HAP-1 (cell line): ENCODE data around the gene QSOX2.

Source experiments
- DNase-seq, 2 experiments: peaks; one replicate each; pipeline ENCODE4 v3.0.0-alpha.2; 2016 to 2020; ENCODE audit warnings: low spot score in 2 of 2
- H3K27me3 ChIP-seq: fragments of 250-450 bp; sonication (Bioruptor Pico); 2 replicates; pipeline ENCODE4 v1.5.1; 2020; ENCODE audit warnings: low read depth, mild to moderate bottlenecking, moderate library complexity
- H3K36me3 ChIP-seq: fragments of 250-450 bp; sonication (Bioruptor Pico); replicated peaks from 2 replicates; pipeline ENCODE4 v1.5.1; 2020; ENCODE audit warnings: mild to moderate bottlenecking
- H3K4me1 ChIP-seq: fragments of 250-450 bp; sonication (Bioruptor Pico); 2 replicates; pipeline ENCODE4 v1.5.1; 2020; ENCODE audit warnings: mild to moderate bottlenecking
- H3K4me3 ChIP-seq: fragments of 250-450 bp; sonication (Bioruptor Pico); 2 replicates; pipeline ENCODE4 v1.5.1; 2020; ENCODE audit warnings: mild to moderate bottlenecking, moderate library complexity
- H3K9me3 ChIP-seq: fragments of 250-450 bp; sonication (Bioruptor Pico); 2 replicates; pipeline ENCODE4 v1.5.1; 2020; ENCODE audit warnings: mild to moderate bottlenecking, moderate library complexity
- in situ Hi-C: fragments of 300-500 bp; cut with MboI; formaldehyde crosslinking; loops from 3 replicates; pipeline ENCODE4 v1.14.3; 2020; ENCODE audit warnings: low sequenced_read_pairs, inconsistent platforms, mixed read lengths

Gene QSOX2

DNA sequence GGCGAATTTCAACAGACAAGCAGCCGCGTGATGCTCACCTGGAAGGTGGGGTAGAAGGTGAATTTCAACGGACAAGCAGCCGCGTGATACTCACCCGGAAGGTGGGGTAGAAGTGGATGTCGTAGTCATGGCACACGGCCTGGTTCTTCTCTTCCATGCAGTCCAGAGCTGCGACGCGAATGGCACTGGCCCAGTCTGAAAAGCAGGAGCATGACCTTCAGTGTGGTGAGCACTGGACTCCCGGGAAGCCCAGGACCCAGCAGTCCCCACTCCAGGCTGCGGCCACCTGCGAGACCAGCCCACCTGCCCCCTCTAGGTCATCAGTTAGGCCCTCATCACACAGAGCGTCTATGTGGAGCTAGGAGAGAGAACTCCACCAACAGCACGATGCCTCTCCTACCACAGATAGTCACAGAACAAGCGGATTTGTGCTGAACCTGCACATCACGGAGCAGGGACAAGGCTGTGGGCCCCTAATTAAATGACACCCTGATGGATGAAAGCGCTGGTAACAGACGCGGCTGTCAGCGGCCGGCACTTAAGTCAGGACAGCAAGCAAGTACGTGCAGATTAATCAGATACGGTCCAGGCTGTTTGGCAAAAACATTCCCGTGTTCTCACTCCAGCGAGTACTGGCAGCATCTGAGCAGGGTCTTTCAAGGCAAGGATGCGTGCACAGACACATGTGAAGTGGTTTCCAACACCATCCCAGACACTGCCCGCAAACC lies 18.8 kb downstream of the QSOX2 start:
- Histone ChIP-seq H3K4me3 (no peak overlapping the region), H3K4me1 (no peaks in the 10 kb centered on the region), H3K9me3 (no peaks in the 10 kb centered on the region), H3K27me3 (no peaks in the 10 kb centered on the region), H3K36me3 (peaks cover 28% of the 10 kb centered on the region)
- in situ Hi-C loops: no loop called here
- no peak for DNase-seq

DNA sequence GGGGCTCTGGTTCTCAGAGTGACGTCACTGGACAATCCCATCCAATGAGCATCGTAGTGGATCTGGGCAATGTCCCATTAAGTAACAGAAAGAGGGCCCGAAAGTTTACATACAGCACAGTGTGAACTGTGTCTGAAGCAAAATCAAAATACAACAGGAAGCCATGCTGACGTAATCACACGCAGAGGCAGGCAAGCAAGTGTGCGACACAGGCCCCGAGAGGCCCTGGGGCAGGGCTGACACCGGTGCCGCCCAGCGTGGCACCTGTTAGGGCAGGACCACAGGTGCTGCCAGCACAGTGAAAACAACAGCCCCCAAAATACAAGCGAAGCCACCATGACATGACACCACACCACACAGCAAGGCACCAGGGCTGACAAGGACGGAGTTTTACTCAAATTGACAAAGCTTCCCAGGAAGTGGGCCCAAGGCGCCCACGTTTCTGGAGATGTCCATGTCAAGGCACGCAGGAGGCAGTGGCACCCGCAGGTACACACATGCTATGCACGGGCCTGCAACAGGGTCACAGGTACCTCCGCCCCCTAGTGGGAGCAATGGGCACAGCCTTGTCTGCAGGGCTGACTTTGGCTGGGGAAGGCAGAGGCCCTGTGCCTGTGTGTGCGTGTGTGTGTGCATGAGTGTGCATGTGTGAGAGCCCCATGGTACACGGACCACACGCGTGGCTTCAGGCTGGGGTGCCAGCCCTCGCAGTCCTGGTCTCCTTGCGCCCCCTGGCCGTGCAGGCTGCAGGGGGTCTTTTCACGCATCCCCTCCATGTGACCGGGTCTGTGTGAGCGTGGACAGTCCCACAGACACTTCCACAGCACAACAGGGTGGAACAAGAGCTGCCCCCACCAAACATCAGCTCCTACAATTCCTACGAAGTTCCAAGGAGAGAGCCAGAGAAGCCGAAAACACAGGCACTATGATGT lies 19.6 kb downstream of the QSOX2 start:
- in situ Hi-C loops: no loop called here
- Histone ChIP-seq H3K4me3 (no peak overlapping the region), H3K9me3 (no peaks in the 10 kb centered on the region), H3K36me3 (peaks cover 33% of the 10 kb centered on the region), H3K4me1 (no peaks in the 10 kb centered on the region), H3K27me3 (no peaks in the 10 kb centered on the region)
- peak; percentile 36 to 83 for DNase-seq

DNA sequence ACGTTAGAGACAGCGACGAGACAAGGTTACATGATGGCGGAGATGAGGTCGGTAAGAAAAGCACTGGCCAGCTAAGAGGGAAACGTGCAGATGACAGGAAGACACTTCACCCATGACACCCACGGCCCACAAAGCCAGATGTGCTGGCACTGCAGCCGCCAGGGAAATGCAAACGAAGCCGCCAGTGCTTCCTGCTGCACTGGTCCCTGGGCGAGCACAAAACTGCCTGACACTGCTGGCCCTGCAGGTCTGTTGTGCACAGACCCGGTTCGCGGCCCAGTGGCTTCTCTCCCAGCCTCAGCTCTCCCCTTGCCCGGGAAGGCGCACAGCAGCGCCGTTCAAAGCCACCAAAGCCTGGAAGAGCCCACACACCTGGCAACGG lies 20.3 kb downstream of the QSOX2 start:
- no peak overlapping the region for H3K4me3 ChIP-seq
- in situ Hi-C loops: no loop called here
- H3K4me1 ChIP-seq: no peaks in the 10 kb centered on the region
- no peak for DNase-seq
- H3K27me3 ChIP-seq: no peaks in the 10 kb centered on the region
- no peaks in the 10 kb centered on the region for H3K9me3 ChIP-seq
- peaks cover 33% of the 10 kb centered on the region for H3K36me3 ChIP-seq

DNA sequence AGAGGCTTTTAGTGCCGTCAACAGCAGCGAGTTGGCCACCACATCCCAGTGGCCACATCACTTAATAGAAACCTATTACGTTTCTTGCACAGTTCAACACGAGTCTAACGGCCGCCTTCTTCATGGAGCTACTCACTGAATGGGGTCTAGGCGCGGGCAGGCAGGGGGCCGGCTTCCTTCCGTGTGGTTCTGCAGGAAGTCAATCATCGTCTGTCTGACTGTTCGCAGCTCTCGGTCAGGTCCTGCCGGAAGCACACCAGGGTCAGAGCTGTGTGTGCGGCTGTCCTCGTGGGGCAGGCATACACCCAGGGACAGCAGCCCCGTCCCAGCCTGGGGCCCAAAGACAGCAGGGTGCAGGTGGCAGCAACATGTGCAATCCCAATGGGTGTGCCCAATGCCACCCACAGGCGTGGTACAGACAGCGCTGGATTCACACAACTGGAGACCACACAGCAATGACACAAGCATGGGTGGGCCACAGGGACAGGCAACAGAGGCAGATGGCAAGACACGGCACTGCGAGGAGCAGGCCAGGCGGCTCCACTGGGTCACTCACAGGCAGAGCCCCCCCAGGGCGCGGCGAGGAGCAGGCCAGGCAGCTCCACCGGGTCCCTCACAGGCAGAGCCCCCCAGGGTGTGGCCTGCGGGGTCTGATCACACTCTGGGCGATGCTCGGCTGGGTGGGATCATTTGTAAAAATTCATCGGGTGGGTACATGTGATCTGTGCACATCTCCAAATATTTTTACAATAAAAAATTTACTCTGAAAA lies 21.6 kb downstream of the QSOX2 start:
- no peaks in the 10 kb centered on the region for H3K9me3 ChIP-seq
- peaks cover 41% of the 10 kb centered on the region for H3K36me3 ChIP-seq
- no peaks in the 10 kb centered on the region for H3K27me3 ChIP-seq
- no peak for DNase-seq
- in situ Hi-C loops: no loop called here
- no peaks in the 10 kb centered on the region for H3K4me1 ChIP-seq
- no peak overlapping the region for H3K4me3 ChIP-seq

DNA sequence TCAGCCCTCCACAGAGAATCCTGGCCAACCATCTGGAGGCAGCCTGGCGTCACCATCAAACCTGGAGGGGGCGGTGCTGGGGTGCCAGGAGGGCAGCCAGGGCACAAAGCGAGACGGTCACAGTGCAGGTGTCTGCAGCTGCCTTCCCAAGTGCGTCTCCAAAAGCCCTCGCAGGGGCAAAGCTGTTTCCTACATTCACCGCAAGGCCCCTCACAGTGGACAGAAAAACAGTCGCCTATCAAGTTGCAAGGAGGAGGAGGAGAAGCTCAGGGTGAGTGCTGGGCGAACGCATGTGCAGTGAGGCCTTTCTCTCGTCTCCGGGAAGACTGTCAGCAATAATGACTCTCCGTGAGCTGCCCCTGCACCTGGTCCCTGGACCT lies 22.7 kb downstream of the QSOX2 start:
- DNase-seq: no peak
- in situ Hi-C loops: no loop called here
- peaks cover 42% of the 10 kb centered on the region for H3K36me3 ChIP-seq
- no peaks in the 10 kb centered on the region for H3K9me3 ChIP-seq
- no peak overlapping the region for H3K4me3 ChIP-seq
- no peaks in the 10 kb centered on the region for H3K4me1 ChIP-seq
- no peaks in the 10 kb centered on the region for H3K27me3 ChIP-seq

DNA sequence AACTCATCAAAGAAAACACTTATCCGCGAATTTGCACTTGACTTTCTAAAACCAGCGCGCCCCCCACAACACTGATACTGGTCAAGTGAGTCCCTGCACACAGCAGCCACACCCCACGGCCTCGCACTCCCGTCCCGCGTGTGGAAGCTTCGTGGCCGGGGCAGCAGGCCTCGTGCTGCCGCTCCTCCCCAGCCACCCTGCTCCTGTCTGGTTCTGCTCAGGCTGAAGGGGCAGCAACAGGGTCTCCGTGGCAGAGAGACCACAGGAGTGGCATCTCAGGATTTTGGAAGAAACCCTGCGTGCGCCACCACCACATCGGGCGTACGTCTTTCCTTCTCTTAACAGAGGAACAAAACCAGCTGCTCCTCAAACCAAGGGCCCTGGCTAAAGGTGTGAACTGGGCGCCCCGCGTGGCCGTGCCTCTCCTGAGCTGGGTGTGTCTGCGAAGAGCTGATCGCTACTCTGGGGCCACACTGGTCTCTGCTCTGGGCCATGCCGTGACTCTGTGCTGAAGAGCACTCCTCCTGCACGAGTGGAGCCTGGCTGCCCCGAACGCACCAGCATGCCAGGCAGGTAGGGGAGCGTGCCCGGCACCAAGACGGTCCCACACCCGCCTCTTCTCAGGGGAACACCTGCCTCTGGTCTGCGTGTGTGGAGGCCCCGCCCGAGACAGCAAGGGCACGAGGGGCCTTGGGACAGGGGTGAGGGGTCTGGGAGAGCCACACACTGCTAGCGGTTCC lies 23.3 kb downstream of the QSOX2 start:
- H3K27me3 ChIP-seq: no peaks in the 10 kb centered on the region
- H3K9me3 ChIP-seq: no peaks in the 10 kb centered on the region
- no peaks in the 10 kb centered on the region for H3K4me1 ChIP-seq
- H3K36me3 ChIP-seq: peaks cover 42% of the 10 kb centered on the region
- no peak overlapping the region for H3K4me3 ChIP-seq
- DNase-seq: no peak
- in situ Hi-C loops: no loop called here

DNA sequence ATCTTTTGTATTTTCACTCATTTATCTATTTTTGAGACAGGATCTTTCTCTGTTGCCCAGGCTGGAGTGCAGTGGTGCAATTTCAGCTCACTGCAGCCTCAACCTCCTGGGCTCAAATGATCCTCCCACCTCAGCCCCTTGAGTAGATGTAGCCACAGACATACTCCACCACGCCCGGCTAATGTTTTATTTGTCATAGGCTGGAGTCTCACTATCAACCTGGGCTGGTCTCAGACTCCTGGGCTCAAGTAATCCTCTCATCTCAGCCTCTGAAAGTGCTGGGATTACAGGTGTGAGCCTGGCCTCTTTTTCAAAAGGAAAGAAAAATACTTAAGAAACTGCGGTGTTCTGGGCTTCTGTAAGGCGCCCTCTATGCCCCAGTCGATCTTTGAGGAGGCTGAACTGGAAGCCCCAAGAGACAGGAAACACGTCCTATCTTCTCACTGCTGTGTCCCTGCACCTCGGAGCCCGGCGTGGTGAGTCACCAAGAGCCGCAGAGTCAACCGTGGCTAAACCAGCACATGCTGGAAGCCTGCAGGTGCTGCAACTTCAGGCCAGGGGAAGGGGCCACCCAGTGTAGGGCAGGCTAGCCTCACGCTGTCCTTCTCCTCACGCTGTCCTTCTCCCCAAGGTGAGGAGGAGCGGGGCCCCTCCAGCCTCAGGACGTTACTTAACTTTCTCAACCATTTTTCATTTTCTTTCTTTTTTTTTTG lies 25.4 kb downstream of the QSOX2 start:
- Histone ChIP-seq H3K27me3 (no peaks in the 10 kb centered on the region), H3K9me3 (no peaks in the 10 kb centered on the region), H3K4me3 (no peak overlapping the region), H3K36me3 (peaks cover 45% of the 10 kb centered on the region), H3K4me1 (no peaks in the 10 kb centered on the region)
- in situ Hi-C loops: no loop called here
- no peak for DNase-seq

DNA sequence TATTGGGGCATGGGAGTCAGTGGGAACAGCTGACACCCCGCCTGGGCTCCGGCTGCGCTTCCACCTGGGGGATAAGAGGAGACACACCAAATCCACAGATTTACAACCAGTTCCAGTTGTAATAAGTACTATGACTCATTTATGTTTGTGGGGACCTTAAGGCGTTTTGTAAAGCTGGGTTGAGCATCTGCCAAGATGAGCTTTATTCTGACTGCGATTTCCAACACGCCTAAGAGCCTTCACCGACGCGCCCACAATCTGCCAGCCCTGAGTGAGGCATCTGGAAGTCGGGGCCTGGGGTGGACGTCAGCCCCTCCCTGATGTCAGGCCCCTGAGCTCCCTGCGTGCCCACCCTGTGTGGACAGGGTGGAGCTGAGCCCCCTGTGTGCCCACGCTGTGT lies 26.3 kb downstream of the QSOX2 start:
- in situ Hi-C loops: no loop called here
- DNase-seq: no peak
- Histone ChIP-seq H3K9me3 (no peaks in the 10 kb centered on the region), H3K4me1 (no peaks in the 10 kb centered on the region), H3K36me3 (peaks cover 47% of the 10 kb centered on the region), H3K27me3 (no peaks in the 10 kb centered on the region), H3K4me3 (no peak overlapping the region)

DNA sequence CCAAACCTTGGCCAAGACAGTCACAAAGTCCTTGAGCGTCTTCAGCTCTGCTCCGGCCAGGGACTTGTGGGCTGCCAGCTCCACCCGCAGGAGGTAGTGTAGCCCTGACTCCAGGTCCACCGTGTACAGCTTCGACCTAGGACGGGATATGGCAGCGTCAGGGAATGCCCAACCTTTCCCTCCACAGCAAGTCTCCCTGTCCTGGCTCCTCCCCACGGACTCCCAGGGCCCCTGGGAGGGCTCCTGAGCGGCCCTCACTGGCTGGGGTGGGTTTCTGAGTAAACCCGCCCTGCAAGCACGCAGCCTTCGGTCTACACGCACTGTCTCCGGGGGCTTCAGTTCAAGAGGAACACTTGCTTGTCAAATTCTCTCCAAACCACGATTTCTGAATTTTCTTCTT lies 26.9 kb downstream of the QSOX2 start:
- Histone ChIP-seq H3K36me3 (peaks cover 47% of the 10 kb centered on the region), H3K4me1 (no peaks in the 10 kb centered on the region), H3K9me3 (no peaks in the 10 kb centered on the region), H3K4me3 (no peak overlapping the region), H3K27me3 (no peaks in the 10 kb centered on the region)
- in situ Hi-C loops: no loop called here
- DNase-seq: no peak

DNA sequence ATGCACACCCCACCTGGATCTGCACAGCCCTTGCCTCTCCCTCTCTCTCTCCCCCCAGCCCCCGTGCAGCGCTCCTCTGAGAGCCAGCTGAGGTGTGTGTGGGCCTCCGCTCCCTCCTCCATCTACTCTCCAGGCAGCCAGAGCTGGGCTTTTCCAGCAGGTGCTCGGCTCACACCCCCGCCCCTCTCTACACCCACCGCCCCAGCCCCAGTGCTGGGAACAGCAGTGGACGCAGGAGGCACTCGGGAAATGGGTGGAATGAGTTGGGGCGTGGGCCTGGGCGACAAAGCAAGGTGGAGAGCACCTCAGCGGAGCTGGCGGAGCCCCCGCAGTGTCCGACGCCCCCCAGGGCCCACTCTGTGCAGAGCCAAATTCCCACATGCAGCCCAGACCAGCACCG lies 27.3 kb downstream of the QSOX2 start:
- Histone ChIP-seq H3K4me1 (no peaks in the 10 kb centered on the region), H3K9me3 (no peaks in the 10 kb centered on the region), H3K27me3 (no peaks in the 10 kb centered on the region), H3K36me3 (peaks cover 45% of the 10 kb centered on the region), H3K4me3 (no peak overlapping the region)
- no peak for DNase-seq
- in situ Hi-C loops: no loop called here

DNA sequence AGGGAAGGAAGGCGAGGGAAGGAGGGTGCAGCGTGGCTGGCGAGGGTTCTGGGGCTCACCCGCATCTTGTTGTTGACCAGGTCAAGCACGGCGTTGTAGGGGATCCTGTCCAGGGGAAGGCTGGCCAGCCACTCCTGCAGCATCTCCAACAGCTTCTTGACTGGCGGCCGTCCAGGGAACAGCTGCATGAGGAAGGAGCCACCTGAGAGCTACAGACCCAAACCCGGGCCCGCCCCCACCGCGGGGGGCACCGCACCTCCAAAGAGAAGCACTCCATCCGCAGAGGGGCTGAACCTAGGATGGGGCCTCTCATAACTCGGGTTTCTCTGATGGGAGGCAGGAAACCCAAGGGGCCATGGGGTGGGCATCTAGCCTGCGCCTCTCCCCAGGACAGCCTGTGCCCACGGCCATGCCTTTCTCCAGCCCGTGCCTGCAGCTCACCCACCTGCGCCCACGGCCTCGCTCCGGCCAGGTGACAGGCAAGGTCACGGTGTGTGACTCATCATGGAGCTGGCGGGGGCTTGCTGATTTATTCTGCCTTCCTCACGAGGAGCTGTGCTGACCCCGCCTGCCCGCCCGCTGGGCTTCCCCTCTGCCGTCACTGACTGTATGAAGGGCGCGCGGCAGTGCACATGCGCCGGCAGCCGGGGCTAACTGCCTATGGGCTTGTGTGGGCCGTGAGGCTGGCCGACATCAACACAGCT lies 28.9 kb downstream of the QSOX2 start:
- DNase-seq: no peak
- Histone ChIP-seq H3K27me3 (no peaks in the 10 kb centered on the region), H3K4me3 (no peak overlapping the region), H3K9me3 (no peaks in the 10 kb centered on the region), H3K4me1 (no peaks in the 10 kb centered on the region), H3K36me3 (peaks cover 44% of the 10 kb centered on the region)
- in situ Hi-C loops: no loop called here

DNA sequence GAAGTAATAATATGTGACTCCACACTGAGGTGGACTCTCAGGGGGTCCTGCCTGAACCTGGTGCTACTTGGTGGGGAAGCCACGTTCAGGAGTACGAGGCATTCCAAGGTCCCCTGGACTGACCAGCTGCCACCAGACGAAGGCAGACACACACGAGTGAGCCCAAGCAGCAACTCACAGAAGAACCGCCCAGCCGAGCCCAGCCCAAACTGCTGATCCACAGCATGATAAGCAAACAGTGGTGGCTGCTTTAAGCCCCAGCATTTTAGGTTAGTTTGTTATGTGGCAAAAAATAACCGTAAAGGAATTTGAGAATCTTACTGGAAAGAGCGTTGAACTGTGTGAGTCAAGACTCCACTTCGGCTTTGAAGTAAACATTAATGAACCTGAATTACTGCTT lies 31.9 kb downstream of the QSOX2 start:
- H3K27me3 ChIP-seq: no peaks in the 10 kb centered on the region
- no peaks in the 10 kb centered on the region for H3K9me3 ChIP-seq
- peaks cover 41% of the 10 kb centered on the region for H3K36me3 ChIP-seq
- H3K4me3 ChIP-seq: no peak overlapping the region
- in situ Hi-C loops: no loop called here
- no peak for DNase-seq
- H3K4me1 ChIP-seq: no peaks in the 10 kb centered on the region
